ENCODE measurements around the gene DIO3.

The DIO3 gene

GRCh38 chr14:101584055-101584859 lies 23.0 kb downstream of the DIO3 start:
- no peak for DNase-seq

GRCh38 chr14:101585211-101585610 lies 23.9 kb downstream of the DIO3 start:
- DNase-seq: no peak

DNA sequence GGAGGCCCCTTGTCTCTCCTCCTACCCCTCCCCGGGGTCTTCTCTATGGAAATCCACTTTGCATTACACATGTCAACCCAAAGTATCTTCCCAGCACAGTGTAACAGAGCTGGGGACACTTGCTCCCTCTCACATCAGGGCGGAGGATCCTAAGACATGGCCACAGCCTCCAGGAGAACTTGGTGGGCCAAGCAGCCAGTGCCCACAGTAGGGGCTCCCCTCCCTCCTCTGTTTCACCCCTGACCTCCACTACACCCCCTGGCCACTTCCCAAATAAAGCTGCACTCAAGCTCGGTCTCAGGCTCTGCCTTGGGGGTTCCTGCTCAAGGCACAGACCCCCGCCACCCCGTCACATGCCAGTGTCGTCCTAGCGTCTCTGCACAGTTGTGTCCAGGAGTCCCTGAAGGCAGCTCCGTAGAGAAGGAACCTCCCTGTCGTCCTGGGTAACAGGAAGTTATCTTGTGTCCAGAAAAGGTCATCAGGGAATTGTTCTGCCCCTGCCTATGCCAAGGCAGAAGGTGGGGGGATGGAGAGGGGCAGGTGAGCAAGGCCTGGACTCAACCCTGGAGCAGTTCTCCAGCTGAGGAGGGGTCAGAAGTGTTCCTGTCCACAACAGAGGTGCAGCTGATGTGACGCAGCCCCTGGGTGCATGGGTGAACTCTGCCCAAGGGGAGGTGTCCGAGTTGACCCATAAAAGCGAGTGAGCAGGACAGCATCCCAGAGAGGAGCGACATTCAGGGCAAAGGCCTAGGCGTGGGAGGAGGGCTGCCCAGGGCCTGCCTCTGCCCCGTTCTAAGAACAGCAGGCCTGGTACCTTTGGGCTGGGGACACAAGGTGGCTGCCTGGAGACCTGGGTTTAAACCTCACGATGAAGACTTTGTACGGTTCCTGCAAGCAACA lies 25.5 kb downstream of the DIO3 start:
- DNase-seq: no peak

GRCh38 chr14:101587441-101587911 lies 26.2 kb downstream of the DIO3 start:
- DNase-seq: no peak

- no peak for DNase-seq
These were observed 27.1 kb downstream of the DIO3 start for GRCh38 chr14:101588286-101588975.

GRCh38 chr14:101588990-101589389 lies 27.7 kb downstream of the DIO3 start:
- DNase-seq: no peak

- no peak for DNase-seq
These were observed 28.3 kb downstream of the DIO3 start for GRCh38 chr14:101589486-101590015.

- DNase-seq: no peak
These were observed 28.8 kb downstream of the DIO3 start for GRCh38 chr14:101590062-101590461.

- no peak for DNase-seq
These were observed 29.3 kb downstream of the DIO3 start for GRCh38 chr14:101590616-101591015.

GRCh38 chr14:101591121-101591520 lies 29.8 kb downstream of the DIO3 start:
- no peak for DNase-seq

- no peak for DNase-seq
These were observed 30.3 kb downstream of the DIO3 start for GRCh38 chr14:101591582-101591981.

DNA sequence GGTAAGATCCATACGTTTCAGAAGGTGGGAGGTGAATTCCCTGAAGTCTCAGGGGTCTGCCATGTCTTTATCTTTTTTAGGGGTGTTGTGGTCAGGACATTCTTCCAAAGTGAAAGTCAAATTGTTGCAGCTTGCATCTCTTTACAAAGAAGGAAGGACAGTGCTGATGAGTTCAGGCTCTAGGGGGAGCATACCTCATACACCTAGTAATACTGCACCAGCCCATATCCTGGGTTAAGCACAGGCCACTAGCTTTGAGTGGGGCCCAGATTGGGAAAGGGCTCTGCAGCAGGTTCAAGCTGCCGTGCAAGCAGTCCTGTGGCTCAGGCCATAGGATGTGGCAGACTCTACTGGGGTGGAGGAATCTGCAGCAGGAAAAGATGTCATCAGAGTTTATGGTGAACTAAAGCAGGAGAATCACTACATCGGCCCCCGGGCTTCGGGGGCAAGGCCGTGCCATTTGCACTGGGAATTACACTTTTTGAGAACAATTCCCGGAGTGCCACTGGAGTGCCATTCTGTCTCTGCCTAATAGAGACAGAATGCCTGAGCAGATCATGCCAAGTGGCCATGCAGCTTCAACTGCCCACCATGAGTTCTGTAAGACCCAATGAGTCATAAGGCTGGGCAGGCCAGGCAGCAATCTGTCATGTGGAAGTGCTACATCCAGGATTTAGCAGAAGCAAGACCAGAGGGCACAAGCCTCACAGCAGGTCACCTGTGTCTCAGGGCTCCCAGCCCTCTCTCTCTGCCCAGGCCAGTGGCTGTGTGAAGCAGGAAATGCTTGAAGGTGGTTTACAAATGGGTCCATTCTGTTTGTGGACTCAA lies 32.3 kb downstream of the DIO3 start:
- DNase-seq: no peak

DNA sequence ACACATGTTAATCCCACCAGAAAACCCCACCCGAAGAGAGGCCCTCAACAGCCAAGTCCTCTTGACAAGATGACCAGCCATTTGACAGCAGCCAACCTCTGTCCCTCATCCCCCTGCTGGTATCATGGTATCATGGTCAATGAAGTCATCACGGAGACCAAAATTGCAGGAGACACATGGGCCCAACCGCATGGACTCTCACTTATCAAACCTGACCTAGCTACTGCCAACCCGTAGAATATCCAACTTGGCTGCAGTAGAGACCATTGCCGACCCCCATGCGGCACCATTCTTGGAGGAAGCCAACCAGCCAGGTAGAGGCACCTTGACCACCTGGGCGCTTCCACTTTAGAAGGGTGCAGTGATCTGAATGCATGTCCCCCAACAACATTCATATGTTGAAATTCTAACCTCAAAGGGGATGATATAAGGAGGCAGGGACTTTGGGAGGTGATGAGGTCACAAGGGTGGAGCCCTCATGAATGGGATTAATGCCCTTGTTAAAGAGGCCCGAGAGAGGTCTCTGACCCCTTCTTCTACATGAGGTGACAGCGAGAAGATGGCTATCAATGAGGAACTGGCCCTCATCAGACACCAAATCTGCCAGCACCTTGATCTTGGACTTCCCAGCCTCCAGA lies 33.3 kb downstream of the DIO3 start:
- no peak for DNase-seq

GRCh38 chr14:101595349-101595748 lies 34.1 kb downstream of the DIO3 start:
- no peak for DNase-seq

DNA sequence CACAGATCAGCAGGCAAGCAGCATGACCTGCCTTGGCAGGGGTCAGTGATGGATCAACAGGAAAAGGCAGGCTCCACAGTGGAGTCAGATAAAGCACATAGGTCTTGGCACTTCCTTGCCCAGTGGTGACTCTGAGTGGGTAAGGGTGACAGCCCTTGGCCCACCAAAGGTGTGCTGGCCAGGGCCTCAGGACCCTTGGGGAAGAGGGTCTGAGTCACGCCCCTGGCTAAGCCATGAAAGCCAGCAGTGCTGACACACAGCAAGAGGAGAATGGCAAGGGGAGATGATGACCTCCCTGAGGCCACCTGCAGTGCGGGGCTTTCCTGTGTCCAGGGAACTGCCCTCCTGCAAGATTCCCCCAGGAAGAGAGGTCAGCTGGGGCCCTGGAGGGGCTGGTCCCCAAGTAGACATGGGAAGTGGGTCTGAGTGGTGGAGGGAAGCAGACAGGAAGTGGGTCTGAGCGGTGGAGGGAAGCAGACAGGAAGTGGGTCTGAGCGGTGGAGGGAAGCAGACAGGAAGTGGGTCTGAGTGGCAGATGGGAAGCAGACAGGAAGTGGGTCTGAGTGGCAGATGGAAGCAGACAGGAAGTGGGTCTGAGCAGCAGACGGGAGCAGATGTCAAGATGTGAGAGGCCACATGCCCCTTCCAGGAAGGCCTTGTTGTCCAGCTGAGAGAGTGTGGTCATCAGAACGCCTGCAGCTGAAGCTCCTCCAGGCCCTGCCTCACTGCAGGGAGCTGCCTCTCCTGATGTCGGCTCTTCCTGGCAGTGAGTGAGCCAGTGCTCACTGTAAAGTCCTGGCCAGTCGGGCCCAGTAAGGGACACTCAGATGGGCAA lies 34.8 kb downstream of the DIO3 start:
- no peak for DNase-seq

DNA sequence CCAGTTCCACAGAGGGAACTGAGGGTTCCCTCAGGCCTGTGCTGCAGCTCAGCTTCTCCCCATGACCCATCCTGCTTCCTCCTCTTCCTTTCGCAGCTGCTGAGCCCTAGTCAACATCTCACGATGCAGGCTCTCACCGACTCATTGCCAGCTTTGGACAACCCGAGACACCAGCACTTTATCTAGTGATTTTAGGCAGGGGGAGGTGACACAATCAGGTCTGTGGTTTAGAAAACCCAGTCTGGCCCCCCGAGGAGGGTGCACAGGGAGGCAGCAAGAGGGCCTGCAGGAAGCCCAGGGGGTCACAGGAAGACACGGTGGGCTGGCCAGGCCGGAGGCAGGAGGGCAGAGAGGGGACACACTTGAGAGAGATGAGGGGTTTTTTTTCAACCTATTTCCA lies 35.4 kb downstream of the DIO3 start:
- DNase-seq: no peak

DNA sequence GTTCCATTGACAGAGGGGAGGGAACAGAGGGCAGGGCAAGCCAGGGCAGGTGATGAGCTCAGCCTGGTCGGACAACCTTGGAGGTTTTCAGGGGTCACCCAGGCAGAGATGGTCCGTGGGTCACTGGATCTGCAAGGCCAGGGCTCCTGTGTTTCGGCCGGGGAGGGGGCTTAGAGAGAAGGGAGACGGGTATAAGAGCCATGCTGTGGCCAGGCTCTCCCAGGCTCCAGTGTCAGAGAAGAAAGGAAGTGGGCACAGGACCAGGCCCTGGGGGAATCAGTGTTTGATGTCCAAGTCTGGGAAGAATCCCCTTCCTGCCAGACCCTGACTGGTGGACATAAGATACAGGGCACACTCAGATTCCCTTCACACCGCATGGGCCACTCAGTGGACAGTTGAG lies 36.9 kb downstream of the DIO3 start:
- no peak for DNase-seq

GRCh38 chr14:101598571-101599233 lies 37.4 kb downstream of the DIO3 start:
- DNase-seq: no peak

DNA sequence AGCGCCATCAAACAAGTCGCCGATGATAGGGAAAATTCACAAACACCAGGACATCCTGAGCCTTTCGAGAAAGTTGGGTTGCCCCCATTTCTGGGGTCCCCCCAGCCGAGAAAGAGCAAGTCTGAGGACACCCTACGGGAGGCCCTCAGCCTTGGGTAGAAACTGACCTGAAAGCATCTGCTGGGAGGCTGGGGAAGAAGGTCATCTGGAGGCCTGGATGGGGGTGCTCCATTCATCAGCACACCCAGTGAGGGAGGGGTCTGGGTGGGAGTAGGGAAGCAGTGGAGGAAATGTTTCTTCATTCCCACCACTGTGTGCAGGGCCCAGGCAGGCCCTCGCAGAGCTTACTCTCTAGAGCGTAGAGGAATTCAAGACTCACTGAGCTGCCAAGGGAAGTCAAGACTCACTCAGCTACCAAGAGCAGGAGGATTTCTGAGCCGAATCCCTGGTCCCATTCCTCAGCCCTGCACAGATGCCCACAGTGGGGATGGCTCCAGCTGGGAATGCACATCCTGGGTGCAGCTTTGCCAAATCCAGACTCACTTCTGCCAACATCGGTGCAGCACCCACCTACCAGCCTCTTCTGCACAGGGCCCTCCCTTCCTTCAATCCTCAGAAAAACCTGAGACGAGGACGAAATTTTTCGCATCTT lies 38.1 kb downstream of the DIO3 start:
- no peak for DNase-seq
